ENCODE data around the gene CIB4.

GRCh38 chr2:26569216-26570082 is 71.7 kb downstream of the CIB4 start:
- TF ChIP-seq CTCF (IDR thresholded peaks at IDR 0.05), result no peak
- TF ChIP-seq POLR2A (IDR thresholded peaks at IDR 0.05), result no peak
- no peak for TF ChIP-seq POLR2AphosphoS5 (IDR thresholded peaks at IDR 0.05)
- TF ChIP-seq EP300 (IDR thresholded peaks at IDR 0.05), result no peak

Measured in sigmoid colon (tissue), 4 donors.